Parathyroid adenoma (tissue), 2 donors: Measurements from ENCODE around the gene FUT3.

Experiments
- H2AFZ ChIP-seq: fragments of 300-600 bp; sonication (generic); one replicate; pipeline ENCODE4 v1.7.0; 2017; ENCODE audit warnings: antibody characterized with exemption, mild to moderate bottlenecking
- H3K27ac ChIP-seq: fragments of 300-600 bp; sonication (generic); one replicate; pipeline ENCODE4 v1.7.0; 2017
- H3K27me3 ChIP-seq: fragments of 300-600 bp; sonication (generic); one replicate; pipeline ENCODE4 v1.7.0; 2017; ENCODE audit warnings: low read length; ENCODE audit not compliant: control insufficient read depth, insufficient read depth
- H3K36me3 ChIP-seq: fragments of 300-600 bp; sonication (generic); one replicate; pipeline ENCODE4 v1.7.0; 2017; ENCODE audit warnings: low read length; ENCODE audit not compliant: control insufficient read depth, insufficient read depth
- H3K4me1 ChIP-seq: fragments of 300-600 bp; sonication (generic); one replicate; pipeline ENCODE4 v1.7.0; 2017; ENCODE audit warnings: control low read depth
- H3K4me2 ChIP-seq: fragments of 300-600 bp; sonication (generic); one replicate; pipeline ENCODE4 v1.7.0; 2017; ENCODE audit warnings: low read length
- H3K4me3 ChIP-seq: fragments of 300-600 bp; sonication (generic); one replicate; pipeline ENCODE4 v1.7.0; 2017; ENCODE audit warnings: low read depth, low read length
- H3K79me2 ChIP-seq: fragments of 300-600 bp; sonication (generic); one replicate; pipeline ENCODE4 v1.7.0; 2017; ENCODE audit warnings: control low read depth
- H3K9ac ChIP-seq: fragments of 300-600 bp; sonication (generic); one replicate; pipeline ENCODE4 v1.7.0; 2017; ENCODE audit warnings: mild to moderate bottlenecking
- H3K9me3 ChIP-seq: fragments of 300-600 bp; sonication (generic); one replicate; pipeline ENCODE4 v1.7.0; 2017; ENCODE audit warnings: low read length; ENCODE audit not compliant: control insufficient read depth
- CTCF ChIP-seq: fragments of 300-600 bp; sonication (generic); IDR thresholded peaks from one replicate; pipeline ENCODE4 v1.7.0; 2017; ENCODE audit warnings: antibody characterized with exemption, mild to moderate bottlenecking
- donor health status: primary hyperparathyroidism.

FUT3 gene

DNA sequence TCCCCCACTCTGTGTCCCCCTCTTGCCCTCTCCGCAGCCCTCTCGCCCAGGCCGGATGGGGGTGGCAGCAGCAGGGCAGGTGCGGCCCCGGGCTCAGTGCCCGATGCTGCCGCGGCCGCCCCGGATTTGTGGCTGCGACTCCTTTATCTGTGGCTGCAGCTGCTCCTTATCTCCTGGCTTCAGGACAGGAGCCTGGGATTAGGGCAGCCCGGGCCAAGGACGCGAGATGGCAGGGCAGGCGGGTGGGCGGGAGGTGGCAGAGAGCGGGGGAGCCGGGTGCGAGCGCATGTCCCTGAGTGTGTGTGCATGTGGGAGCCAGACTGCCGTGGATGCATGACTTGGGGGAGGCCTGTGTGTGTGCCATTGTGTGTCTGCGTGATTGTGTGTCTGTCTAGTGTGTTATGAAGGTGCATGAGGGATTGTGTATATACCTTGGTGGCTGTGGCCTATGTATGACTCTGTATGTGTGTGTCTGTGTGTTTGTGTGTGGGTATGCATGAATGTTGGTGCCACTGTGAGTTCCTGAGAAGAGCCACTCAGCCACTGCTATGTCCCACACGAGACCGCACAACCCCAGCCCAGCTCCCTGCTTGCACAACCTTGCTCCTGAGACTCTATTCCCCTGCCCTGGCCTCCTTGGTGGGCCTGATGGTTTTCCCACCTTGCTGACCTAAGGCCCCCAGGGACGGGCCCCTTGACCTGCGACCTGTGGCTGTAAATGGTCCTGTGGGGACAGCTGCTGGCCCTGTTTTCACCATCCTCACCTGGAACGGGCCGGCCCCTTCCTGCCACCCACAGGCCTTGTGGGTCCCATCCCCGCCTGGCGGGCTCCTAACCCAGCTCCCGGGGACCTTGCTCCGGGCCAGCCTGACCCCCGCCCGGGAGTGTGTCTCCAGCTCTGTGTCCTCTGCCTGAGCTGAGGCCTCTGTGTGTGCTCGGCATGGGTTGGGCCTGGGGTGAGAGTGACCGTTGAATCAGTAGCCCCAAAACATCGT is 51.7 kb downstream of the FUT3 start:
- no peak for TF ChIP-seq CTCF

DNA sequence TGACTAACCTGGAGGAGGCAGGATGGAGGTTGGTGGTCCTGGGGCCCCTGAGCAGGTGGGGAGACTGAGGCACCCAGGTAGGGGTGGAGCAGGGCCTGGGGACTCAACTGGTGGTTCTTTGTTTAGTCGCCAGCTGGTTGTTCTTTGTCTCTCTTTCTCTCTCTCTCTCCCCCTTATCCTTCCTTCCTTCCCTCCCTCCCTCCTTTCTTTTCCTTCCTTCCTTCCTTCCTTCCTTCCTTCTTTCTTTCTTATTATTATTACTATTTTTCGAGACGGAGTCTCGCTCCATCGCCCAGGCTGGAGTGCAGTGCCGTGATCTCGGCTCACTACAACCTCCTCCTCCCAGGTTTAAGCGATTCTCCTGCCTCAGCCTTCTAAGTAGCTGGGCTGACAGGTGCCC is 53.0 kb downstream of the FUT3 start:
- no peak for TF ChIP-seq CTCF
- H3K4me3 ChIP-seq = no peak overlapping the region
- H3K27me3 ChIP-seq = no peaks in the 10 kb centered on the region
- H3K27ac ChIP-seq = no peak overlapping the region
- H3K4me1 ChIP-seq = no peaks in the 10 kb centered on the region
- no peaks in the 10 kb centered on the region for H3K9me3 ChIP-seq
- no peak overlapping the region for H3K9ac ChIP-seq
- H3K36me3 ChIP-seq = no peaks in the 10 kb centered on the region
- H2AFZ ChIP-seq = no peak overlapping the region
- no peaks in the 10 kb centered on the region for H3K79me2 ChIP-seq
- no peak overlapping the region for H3K4me2 ChIP-seq

More for the DNA sequence above, 51.7 kb downstream of the FUT3 start:
- Histone ChIP-seq H3K27ac (no peak overlapping the region), H3K4me2 (no peak overlapping the region), H3K4me3 (no peak overlapping the region), H3K79me2 (no peaks in the 10 kb centered on the region), H3K36me3 (no peaks in the 10 kb centered on the region), H3K9ac (no peak overlapping the region), H3K9me3 (no peaks in the 10 kb centered on the region), H3K27me3 (no peaks in the 10 kb centered on the region), H3K4me1 (peaks cover 2% of the 10 kb centered on the region), H2AFZ (no peak overlapping the region)

- Histone ChIP-seq H3K4me1 (no peaks in the 10 kb centered on the region), H3K79me2 (no peaks in the 10 kb centered on the region), H3K9ac (no peak overlapping the region), H2AFZ (no peak overlapping the region), H3K4me3 (no peak overlapping the region), H3K4me2 (no peak overlapping the region), H3K27me3 (no peaks in the 10 kb centered on the region), H3K27ac (no peak overlapping the region), H3K36me3 (no peaks in the 10 kb centered on the region), H3K9me3 (no peaks in the 10 kb centered on the region)
- no peak for TF ChIP-seq CTCF
Observed at GRCh38 chr19:5795382-5795919, 55.8 kb downstream of the FUT3 start.

GRCh38 chr19:5793188-5793587 is 58.1 kb downstream of the FUT3 start:
- H3K9ac ChIP-seq = no peak overlapping the region
- H3K4me1 ChIP-seq = no peaks in the 10 kb centered on the region
- H2AFZ ChIP-seq = no peak overlapping the region
- no peak overlapping the region for H3K4me3 ChIP-seq
- no peaks in the 10 kb centered on the region for H3K79me2 ChIP-seq
- H3K36me3 ChIP-seq = no peaks in the 10 kb centered on the region
- H3K27me3 ChIP-seq = no peaks in the 10 kb centered on the region
- no peak for TF ChIP-seq CTCF
- no peak overlapping the region for H3K27ac ChIP-seq
- no peak overlapping the region for H3K4me2 ChIP-seq
- H3K9me3 ChIP-seq = no peaks in the 10 kb centered on the region
